GM12875 (cell line): ENCODE measurements around the gene TRPC6.

Experiments
- H3K4me3 ChIP-seq: one replicate; pipeline ENCODE4 v1.5.1; 2011; ENCODE audit warnings: low read depth, low read length, control low read depth
- TF ChIP-seq, protein P1 (sequence below): IDR thresholded peaks from 2 replicates; pipeline ENCODE4 v1.5.1; 2011; ENCODE audit warnings: low read depth, mild to moderate bottlenecking, control low read depth, inconsistent platforms, low read length, moderate library complexity, borderline replicate concordance; ENCODE audit not compliant: insufficient read depth

Gene TRPC6

GRCh38 chr11:101586965-101587364, 3.2 kb upstream of the TRPC6 start:
- H3K4me3 ChIP-seq = no peak overlapping the region
- TF ChIP-seq, protein P1, sequence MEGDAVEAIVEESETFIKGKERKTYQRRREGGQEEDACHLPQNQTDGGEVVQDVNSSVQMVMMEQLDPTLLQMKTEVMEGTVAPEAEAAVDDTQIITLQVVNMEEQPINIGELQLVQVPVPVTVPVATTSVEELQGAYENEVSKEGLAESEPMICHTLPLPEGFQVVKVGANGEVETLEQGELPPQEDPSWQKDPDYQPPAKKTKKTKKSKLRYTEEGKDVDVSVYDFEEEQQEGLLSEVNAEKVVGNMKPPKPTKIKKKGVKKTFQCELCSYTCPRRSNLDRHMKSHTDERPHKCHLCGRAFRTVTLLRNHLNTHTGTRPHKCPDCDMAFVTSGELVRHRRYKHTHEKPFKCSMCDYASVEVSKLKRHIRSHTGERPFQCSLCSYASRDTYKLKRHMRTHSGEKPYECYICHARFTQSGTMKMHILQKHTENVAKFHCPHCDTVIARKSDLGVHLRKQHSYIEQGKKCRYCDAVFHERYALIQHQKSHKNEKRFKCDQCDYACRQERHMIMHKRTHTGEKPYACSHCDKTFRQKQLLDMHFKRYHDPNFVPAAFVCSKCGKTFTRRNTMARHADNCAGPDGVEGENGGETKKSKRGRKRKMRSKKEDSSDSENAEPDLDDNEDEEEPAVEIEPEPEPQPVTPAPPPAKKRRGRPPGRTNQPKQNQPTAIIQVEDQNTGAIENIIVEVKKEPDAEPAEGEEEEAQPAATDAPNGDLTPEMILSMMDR = no peak

DNA sequence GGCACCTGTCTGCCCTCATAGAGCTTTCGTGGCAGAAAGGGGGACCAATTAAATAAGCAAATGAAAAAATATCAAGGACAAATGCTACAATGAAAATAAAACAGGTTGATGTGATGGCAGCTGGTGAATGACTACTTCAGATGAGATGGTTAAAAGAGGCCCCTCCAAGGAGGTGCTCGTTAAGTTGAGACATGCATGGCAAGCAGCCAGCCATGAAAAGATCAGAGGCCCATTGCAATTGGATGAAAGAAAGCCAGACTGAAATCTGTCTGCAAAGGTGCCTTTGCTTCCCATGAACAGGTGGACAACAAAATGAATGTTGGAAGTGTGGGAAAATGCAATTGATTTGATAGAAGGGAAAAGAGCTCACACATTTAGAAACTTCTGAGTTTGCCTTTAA, 848 bp upstream of the TRPC6 start:
- TF ChIP-seq, protein P1 = no peak
- no peak overlapping the region for H3K4me3 ChIP-seq

DNA sequence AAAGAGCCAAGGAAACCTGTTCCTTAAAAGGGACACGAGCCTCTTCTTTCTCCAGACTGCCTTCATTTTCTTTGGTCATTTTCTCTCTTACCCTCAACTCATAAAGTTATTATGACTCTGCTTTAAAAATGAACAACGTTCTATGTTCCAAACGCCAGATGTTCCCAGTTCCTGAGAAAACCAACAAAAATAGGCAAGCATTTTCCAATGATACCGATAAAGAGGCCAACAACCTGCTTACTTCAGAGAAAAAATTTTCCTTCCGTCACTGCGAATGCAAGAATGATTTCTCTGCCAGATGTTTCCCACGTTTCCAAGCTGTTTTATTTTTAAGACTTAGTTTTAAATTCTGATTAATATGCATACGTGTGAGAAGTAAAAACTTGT, 315 bp upstream of the TRPC6 start:
- TF ChIP-seq, protein P1 = no peak
- H3K4me3 ChIP-seq = no peak overlapping the region

- H3K4me3 ChIP-seq = no peak overlapping the region
- TF ChIP-seq, protein P1 = no peak
Measured at GRCh38 chr11:101582989-101583250, 887 bp downstream of the TRPC6 start.

GRCh38 chr11:101582236-101582988, 1.4 kb downstream of the TRPC6 start:
- no peak overlapping the region for H3K4me3 ChIP-seq
- TF ChIP-seq, protein P1 = no peak

DNA sequence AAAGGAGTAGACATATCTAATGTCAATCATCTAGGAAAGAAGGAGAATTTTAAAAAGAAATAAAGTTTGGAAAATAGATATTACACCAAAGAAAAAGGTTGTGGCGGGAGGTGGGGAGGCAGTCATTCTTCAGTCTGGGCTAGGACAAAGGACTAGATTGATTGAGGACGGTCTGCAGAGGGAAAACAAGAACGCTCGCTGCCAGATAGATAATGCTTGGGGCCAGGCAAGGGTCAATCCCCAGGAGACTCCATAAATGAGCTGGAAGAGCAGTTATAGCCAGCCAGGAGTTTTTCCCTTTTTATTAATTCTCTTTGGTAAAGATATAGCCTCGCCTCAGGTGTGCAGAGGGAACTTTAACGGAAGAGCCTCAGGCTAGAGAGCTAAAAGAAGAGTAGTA, 6.3 kb downstream of the TRPC6 start:
- TF ChIP-seq, protein P1 = no peak
- no peak overlapping the region for H3K4me3 ChIP-seq

DNA sequence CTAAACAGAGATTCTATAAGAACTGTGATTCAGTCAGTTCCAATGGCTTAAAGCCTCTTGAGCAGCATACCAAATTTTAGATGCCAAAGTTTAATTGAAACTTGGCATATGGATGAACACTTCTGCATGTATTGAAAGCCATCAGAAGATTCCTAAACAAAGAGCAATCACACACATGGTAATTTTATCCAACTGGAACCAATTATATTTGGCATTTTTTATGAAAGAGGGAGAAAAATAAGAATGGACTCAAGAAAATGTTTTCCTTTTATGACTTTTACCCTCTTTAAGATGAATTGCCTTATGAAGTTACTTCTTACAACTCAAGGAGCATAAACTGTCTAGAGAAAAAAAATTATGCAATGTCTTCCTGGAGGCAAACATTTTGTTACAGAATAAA, 7.4 kb downstream of the TRPC6 start:
- TF ChIP-seq, protein P1 = no peak
- no peak overlapping the region for H3K4me3 ChIP-seq
